SKM-1 treated with dmso at 0.1 percent for 144 hours (cell line): ENCODE measurements around the gene NEFH.
"Not testable (repeated sequence)": the region's sequence is repeated elsewhere in the genome, so short reads cannot be mapped to it uniquely, and the experiment has no call there.

Experiments used
- DNase-seq: peaks from one replicate; lab custom pipeline; 2025; ENCODE audit not compliant: unreplicated experiment; lab: John Stamatoyannopoulos, UW

The NEFH gene, protein sequence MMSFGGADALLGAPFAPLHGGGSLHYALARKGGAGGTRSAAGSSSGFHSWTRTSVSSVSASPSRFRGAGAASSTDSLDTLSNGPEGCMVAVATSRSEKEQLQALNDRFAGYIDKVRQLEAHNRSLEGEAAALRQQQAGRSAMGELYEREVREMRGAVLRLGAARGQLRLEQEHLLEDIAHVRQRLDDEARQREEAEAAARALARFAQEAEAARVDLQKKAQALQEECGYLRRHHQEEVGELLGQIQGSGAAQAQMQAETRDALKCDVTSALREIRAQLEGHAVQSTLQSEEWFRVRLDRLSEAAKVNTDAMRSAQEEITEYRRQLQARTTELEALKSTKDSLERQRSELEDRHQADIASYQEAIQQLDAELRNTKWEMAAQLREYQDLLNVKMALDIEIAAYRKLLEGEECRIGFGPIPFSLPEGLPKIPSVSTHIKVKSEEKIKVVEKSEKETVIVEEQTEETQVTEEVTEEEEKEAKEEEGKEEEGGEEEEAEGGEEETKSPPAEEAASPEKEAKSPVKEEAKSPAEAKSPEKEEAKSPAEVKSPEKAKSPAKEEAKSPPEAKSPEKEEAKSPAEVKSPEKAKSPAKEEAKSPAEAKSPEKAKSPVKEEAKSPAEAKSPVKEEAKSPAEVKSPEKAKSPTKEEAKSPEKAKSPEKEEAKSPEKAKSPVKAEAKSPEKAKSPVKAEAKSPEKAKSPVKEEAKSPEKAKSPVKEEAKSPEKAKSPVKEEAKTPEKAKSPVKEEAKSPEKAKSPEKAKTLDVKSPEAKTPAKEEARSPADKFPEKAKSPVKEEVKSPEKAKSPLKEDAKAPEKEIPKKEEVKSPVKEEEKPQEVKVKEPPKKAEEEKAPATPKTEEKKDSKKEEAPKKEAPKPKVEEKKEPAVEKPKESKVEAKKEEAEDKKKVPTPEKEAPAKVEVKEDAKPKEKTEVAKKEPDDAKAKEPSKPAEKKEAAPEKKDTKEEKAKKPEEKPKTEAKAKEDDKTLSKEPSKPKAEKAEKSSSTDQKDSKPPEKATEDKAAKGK

DNA sequence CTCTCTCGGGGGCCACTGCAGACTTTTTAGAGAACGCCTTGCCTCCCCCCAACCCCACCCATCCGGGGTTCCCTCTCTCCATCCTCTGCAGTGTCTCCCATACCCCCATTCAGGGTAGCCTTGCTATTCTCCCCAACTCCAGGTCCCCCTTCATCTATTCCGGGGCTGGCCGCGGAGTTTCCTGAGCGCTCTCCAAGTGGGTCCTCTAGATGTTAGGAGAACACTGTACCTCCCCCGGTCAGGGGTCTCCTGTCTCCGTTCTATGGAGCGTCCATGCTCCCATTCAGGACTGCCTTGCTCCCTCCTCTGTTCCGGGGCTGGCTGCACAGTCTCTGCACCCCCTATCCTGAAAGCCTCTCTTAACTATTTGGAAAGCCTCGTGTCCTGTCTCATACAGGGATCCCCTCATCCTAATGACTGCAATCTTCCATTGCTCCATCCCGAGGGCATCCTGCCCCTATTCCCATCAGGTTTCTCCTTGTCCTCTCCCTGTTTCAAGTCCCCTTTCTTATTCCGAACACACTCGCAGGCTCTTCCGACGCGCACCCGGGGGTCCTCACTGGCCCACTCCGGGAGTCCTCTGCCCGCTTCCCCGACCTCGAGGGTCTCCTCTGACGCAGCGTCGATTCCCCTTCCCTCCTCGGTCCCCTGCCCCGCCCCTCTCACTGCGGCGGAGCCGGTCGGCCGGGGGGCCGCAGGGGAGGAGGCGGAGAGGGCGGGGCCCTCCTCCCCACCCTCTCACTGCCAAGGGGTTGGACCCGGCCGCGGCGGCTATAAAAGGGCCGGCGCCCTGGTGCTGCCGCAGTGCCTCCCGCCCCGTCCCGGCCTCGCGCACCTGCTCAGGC lies at the start of gene NEFH:
NEFH (plus strand) TSS at position 802 of the 845 bp plus-strand sequence. CDS start 45 bp downstream, outside the sequence.
- no peak for DNase-seq

DNA sequence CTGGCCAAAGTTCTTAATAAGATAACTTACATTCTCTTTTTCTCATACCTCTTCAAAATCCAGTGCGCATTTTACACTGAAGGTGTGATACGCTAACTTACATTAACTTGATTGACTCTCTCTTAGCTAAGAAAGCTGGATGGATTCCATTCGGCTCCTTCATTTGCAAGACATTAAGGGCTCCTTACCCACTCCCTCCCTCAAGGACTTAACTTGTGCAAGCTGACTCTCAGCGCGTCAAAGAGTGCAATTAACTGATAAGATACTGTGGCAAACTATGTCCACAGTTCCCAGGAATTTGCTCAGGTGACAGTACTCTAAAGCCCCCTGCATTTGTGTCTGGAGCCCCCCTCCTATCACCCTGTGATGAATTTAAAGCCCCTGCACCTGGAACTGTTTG lies 48.0 kb upstream of the NEFH start:
- no peak for DNase-seq

DNA sequence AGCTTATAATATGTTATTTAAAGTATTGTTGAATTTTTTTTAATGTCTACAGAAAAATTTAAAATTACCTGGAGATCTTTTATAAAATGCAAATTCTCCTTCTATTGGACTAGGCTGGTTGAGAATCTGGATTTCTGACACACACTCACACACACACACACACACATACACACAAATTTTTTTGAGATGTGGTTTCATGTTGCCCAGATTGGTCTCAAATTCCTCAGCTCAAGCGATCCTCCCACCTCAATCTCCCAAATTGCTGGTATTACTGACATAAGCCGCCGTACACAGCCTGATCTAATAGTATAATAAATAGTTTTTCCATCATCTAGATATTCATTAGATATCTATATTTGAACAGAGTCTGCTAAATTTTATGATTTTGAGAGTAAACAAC lies 46.2 kb upstream of the NEFH start:
- DNase-seq, result no peak

DNA sequence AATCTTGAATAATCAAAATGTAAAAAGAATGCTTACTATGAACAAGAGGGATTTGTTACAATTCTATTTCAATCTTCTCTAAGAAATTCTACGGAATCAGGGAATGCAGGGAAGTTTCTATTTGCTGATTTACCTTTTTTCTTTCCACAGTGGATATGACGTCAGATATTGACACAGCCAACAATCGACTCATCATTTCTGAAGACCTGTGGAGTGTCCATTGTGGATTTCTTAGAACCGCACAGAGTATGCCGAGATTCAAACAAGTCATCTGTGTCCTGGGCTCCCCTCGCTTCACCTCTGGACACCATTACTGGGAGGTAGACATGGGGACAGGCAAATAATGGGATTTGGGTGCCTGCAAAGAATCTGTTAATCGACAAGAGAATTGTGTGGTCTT lies 45.7 kb upstream of the NEFH start:
- DNase-seq, result no peak

DNA sequence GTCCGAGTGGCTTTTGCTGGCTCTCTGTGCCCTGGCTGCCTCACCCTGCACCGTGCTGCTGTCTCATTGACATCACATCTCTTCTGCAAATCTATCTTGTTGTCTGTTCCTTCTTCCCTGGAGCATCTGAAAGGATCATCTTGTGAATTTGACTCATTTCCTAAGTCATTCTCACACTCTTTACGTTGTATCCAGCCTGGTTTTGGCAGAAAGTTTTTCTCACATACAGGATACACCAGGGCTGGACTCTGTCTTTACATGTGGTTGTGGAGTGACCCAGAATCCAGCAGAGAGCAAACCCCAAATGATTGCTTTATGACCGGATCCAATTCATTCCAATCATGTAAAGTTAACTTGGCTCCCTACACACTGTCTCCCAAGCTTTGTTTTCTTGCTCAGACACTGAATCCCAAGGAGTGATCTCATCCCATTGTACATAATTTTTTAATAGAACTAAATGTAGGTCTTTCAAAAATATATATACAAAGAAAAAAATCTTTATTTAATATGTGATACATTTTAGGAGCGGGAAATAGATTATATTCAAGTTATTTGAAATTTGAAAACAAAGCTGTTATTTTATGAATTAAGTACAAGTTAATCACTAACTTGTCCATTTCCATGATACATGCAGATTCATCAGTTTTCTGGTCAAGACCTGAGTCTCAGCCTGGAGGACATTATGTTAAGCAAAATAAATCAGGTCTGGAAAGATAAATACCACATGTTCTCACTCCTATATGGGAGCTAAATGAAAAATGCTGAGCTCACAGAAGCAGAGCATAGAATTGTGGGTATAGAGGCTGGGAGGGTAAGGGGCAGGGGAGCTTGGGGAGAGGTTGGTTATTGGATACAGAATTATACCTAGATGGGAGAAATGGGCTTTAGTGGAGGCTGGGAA lies 44.5 kb upstream of the NEFH start:
- DNase-seq, result no peak

DNA sequence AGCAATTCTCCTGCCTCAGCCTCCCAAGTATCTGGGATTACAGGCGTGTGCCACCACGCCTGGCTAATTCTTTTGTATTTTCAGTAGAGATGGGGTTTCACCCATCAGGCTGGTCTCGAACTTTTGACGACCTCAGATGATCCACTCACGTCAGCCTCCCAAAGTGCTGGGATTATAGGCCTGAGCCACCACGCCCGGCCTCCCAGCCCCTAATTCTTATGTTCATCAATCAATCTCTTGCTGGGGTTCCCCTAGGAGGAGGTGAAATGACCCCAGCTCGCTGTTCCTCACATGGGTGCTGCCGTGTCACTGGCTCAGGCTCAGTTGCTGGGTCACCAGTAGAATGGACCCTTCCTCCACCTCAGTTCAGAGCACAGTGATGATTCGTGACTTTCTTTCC lies 41.7 kb upstream of the NEFH start, which contains the start of gene RFPL1:
RFPL1 (plus strand) TSS at position 301 of the 400 bp plus-strand sequence.
- DNase-seq, result not testable (repeated sequence)

DNA sequence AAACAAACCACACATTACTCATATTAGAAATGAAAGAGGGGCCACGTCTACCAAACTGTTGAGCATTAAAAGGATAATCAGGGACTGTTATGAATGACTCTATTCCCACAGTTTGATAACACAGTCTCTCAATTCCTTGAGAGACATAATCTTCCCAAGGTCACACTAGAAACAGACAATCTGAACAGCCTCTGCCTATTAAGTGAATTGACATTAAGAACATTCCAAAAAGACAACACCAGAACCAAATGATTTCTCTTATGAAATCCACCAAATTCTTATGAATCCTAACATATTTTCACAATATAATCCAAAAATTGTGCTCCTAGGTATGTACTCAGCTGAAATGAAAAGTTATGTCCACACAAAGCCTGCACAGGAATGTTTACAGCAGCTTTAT lies 37.0 kb upstream of the NEFH start:
- DNase-seq, result no peak

DNA sequence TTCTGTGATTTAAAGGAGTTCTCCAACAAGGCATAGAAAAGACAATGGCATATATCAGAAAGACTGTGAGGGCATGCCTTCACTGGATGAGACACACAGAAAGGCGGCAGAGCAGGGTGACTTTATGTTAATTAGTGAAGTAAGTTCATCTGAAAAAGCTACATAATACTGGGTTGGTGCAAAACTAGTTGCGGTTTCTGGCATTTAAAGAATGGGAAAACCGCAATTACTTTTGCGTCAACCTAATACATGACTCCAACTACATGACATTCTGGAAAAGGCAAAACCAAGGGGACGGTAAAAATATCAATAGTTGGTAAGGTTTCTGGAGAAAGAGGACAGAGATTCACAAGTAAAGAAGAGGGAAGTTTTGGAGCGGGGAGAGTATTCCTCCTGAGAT lies 36.6 kb upstream of the NEFH start:
- no peak for DNase-seq

DNA sequence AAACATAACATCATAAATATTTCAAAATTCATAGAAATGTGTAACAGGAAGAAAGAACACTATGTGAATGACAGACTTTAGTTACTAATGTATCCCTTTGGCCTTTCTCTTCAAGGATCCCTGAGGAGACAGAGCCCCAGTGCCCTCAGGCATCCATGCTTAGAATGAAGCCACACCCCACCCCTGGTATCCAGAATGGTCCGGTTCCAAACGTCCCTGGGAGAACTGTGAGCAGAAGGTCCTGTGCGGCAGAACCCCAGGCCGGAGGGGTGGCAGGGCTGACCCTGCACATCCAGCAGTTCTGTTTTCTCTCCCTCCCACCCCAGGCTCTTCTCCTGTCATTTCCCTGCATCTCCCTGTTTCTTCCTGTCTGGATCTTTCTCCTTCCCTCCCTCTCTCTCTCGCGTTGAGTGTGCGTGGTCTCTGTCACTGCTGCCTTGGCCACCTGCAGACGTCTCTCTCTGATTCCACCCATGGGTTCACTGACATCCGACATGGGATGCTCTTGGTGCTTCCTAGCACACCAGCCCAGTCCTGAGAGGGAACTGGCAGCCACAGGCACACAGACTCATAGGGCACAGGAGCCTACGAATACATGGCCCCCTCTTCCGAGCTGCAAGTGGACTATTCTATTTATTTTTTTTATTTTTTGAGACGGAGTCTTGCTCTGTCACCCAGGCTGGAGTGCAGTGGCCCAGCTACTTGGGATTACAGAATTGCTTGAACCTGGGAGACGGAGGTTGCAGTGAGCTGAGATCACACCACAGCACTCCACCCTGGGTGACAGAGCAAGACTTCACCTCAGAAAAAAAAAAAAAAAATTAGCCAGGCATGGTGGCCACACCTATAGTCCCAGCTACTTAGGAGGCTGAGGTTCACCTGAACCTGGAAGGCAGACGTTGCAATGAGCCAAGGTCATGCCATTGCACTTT lies 35.9 kb upstream of the NEFH start:
- no peak for DNase-seq

DNA sequence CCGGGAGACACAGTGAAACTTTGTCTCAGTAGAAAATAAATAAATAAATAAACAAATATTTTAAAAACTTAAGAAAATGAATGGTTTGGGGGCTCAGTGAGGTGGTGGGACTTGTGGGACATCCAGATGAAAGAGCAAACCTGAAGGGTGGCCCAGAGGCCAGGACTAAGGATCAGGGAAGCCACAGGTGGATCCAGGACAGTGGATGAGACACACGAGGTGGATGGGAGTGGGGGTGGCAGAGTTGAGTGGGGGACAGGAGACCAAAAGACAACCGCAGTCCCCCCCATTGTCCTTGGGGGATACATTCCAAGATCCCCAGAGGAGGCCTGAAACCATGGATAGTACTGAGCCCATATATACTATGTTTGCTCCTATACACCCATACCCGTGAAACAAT lies 34.5 kb upstream of the NEFH start:
- DNase-seq, result no peak

DNA sequence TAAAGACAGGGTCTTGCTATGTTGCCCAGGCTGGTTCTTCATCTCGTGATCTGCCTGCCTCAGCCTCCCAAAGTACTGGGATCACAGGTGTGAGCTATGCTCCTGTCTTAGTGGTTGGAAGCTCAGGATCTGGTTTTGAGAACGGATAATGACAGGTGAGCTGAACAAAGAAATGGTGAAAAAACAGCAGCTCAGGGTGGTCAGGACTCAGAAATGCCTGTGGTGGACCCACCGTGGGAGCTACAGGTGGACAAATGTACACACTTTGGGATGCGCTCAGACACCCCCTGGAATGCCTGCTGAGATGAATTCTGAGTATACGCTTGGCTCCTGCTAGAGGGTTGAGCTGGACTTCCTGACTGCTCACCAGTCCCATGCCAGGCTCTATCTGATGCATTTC lies 32.1 kb upstream of the NEFH start:
- no peak for DNase-seq

DNA sequence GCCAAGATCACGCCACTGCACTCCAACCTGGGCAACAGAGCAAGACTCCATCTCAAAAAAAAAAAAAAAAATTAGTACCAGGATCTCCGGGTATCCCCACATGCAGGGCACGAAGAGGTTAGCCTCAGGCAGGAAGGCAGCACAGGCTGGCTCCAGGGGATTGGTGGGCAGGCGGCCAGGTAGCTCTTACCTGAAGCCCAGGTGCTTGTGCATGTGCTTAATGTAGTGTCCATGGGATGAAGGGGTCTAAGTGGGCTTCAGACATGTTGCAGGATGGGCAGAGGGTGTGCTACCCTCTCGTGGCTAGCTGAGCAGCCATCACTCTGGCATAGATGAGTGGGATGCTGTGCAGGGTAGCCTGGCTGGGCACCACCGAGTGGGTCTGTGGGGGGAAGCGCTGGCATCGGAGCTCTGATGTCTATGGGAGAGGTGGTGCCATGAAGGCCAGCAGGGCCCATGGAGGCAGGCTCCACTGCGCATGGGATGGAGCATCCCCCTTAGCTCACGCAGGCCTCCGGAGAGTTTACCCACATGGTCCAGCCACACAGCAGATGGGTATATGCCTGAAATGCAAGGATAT lies 30.6 kb upstream of the NEFH start:
- DNase-seq, result no peak

DNA sequence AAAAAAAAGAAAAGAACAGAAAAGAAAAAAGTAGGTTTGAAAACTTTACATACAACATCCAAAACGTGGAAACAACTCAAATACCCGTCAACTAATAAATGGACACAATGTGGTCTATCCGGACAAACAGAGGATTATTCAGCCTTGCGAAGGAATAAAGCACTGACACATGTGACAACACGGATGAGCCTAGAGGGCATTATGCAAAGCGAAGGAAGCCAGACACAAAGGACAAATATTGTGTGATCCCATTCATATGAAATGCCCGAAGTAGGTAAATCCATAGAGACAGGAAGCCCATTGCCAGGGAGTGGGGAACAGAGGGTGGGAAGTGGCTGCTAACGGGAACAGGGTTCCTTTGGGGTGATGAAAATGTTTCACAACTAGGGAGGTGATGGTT lies 29.8 kb upstream of the NEFH start:
- DNase-seq, result no peak

DNA sequence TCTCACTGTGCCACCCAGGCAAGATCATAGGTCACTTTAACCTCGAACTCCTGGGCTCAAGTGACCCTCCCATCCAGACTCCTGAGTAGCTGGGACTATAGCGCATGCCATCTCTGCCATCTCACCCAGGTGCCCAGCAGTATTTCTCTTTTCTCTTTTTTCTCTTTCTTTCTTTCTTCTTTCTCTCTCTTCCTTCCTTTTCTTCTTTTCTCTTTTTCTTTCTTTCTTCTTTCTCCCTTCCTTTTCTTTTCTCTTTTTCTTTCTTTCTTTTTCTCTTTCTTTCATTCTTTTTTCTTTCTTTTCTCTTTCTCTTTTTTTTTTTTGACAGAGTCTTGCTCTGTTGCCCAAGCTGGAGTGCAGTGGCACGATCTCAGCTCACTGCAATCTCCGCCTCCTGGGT lies 28.2 kb upstream of the NEFH start:
- no peak for DNase-seq

DNA sequence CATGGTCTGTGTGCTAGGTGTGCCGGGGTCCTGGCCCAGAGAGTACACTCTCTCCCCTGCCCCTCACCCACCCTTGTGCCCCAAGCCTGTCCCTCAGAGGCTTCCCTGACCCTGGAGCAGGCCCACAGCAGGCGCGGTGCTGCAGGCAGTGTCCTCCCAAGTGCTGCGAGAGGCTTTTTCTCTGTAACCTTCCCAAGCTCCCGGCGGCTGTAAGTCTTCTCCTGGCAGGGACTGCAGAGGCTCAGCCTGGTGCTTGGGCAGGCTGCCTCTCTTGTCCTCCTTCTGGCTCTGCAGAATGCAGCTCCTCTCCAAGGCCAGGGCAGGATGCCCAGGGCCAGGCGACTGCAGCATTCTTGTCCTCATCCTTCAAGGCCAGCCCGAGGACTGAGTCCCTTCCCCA lies 25.7 kb upstream of the NEFH start:
- no peak for DNase-seq

DNA sequence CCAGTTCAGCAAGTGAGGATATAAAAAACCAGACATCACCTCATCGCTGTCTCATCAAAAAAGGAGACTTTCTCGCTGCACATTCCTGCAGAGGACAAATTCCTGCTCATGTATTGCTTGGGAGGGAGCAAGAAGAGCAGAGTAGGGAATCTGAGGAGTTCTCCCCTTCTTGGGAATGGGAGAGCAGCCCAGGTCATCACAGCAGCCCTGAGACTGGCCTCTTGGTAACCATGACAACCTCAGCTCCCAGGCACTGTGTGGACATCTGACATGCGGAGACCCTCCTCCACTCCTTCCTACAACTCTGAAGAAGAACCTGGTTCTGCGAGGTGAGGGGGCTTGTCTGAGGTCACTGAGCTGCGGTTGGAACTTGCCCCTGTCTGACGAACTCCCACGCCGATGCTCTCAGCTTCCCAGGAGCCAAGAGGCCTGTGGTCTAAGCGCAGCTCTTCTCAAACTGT lies 23.8 kb upstream of the NEFH start:
- no peak for DNase-seq

DNA sequence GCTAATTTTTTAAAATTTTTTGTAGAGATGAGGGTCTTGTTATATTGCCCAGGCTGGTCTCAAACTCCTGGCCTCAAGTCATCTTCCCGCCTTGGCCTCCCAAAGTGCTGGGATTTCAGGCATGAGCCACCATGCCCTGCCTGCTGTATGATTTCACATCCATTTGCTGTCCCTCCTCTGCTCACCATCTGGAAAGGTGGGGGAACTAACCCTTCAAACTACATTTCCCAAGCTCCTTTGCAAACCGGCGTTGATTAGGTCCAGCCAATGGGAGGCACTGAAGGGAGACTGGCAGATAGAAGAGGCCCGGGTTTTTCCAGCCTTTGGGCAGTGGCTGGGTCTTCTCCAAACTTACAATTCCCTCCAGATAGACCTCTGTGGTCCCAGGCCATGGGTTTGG lies 22.3 kb upstream of the NEFH start:
- peak; percentile 53 for DNase-seq

DNA sequence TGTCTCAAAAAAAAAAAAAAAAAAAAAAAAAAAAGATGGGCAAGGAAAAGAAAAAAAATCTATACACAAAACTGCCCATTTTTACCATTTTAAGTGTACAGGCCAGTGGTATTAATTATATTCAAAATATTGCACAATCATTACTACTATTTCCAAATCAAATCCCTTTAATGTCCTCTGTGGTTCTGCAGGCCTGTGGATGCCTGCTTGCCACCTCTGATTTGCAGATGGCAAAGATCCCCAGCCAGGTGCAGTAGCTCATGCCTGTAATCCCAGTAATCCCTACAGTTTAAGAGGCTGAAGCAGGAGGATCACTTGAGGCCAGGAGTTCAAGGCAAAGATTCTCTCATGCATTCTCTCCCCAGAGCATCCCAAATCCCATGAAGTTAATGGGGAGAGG lies 21.5 kb upstream of the NEFH start:
- no peak for DNase-seq
